VCaP (cell line): ENCODE measurements around the gene LMBRD2.
"Not testable (repeated sequence)": the region's sequence is repeated elsewhere in the genome, so short reads cannot be mapped to it uniquely, and the experiment has no call there.

ENCODE experiments used
- H3K27ac ChIP-seq: fragments of 450-650 bp; 2 replicates; pipeline ENCODE4 v1.5.1; 2017
- CTCF ChIP-seq: fragments of 450-650 bp; conservative IDR thresholded peaks from 2 replicates; pipeline ENCODE4 v1.5.1; 2017; ENCODE audit warnings: mild to moderate bottlenecking, moderate library complexity

Gene LMBRD2

GRCh38 chr5:36151434-36152323, at the start of gene LMBRD2, which contains the start of gene SKP2:
TSS of gene LMBRD2 (minus strand) at chr5:36151887. CDS start at chr5:36143349, 8,538 bp downstream.
TSS of gene SKP2 (plus strand) at chr5:36152111. CDS start at chr5:36152263, 152 bp downstream.
- H3K27ac ChIP-seq, result peak within 1 kb of the TSS; percentile 85
- TF ChIP-seq CTCF, result no peak

- no peak for TF ChIP-seq CTCF
- no peak overlapping the region for H3K27ac ChIP-seq
Observed at GRCh38 chr5:36200513-36200912, 48.8 kb upstream of the LMBRD2 start.

- TF ChIP-seq CTCF, result no peak
- H3K27ac ChIP-seq, result no peak overlapping the region
Observed at GRCh38 chr5:36199620-36200019, 47.9 kb upstream of the LMBRD2 start.

GRCh38 chr5:36198783-36199182, 47.1 kb upstream of the LMBRD2 start:
- not testable (repeated sequence) for H3K27ac ChIP-seq

GRCh38 chr5:36198281-36198680, 46.6 kb upstream of the LMBRD2 start:
- no peak for TF ChIP-seq CTCF
- H3K27ac ChIP-seq, result no peak overlapping the region

- peak overlapping the region; percentile 49 for H3K27ac ChIP-seq
- TF ChIP-seq CTCF, result no peak
Observed at GRCh38 chr5:36193746-36194145, 42.1 kb upstream of the LMBRD2 start.

- H3K27ac ChIP-seq, result not testable (repeated sequence)
Observed at GRCh38 chr5:36184408-36184807, 32.7 kb upstream of the LMBRD2 start.

- no peak for TF ChIP-seq CTCF
- peak overlapping the region; percentile 79 for H3K27ac ChIP-seq
Observed at GRCh38 chr5:36181774-36182173, 30.1 kb upstream of the LMBRD2 start.
